IMR-90 (cell line): ENCODE results near the gene TMEM205. TPM values are rescaled to one million over a fixed set of nuclear protein-coding genes. Genes with fewer than 3 reads are reported as not detected.
"Not testable (repeated sequence)": the region's sequence is repeated elsewhere in the genome, so short reads cannot be mapped to it uniquely, and the experiment has no call there.

Experiments
- ATAC-seq: fragments of 200-7000 bp; cut with Tn5 transposase; 2 replicates; pipeline ENCODE4 v1.9.1; 2020; ENCODE audit warnings: low read depth, mild to moderate bottlenecking, moderate library complexity
- BruUV-seq: library from RNA; stranded (reverse); fragments of 400-500 nt; replicated peaks from 2 replicates; lab custom pipeline; 2021; lab: Mats Ljungman, UMichigan
- CTCF ChIA-PET: fragments of 300-600 bp; formaldehyde crosslinking; extraction: SDS; loops from one replicate; lab custom pipeline; 2021; ENCODE audit warnings: antibody characterized with exemption; lab: Yijun Ruan, JAX
- POLR2A ChIA-PET: fragments of 300-600 bp; sonication (Branson Sonifier 250); formaldehyde crosslinking; loops from one replicate; lab custom pipeline; 2022; ENCODE audit warnings: antibody characterized with exemption; ENCODE audit not compliant: unreplicated experiment; lab: Charles Lee
- DNase-seq: peaks from one replicate; pipeline ENCODE4 v3.0.0; 2013
- H2AFZ ChIP-seq: replicated peaks from 2 replicates; pipeline ENCODE3; 2013; ENCODE audit warnings: low read length, mild to moderate bottlenecking; ENCODE audit not compliant: poor library complexity
- H2AK5ac ChIP-seq: 2 replicates; pipeline ENCODE4 v1.6.1; 2013; ENCODE audit warnings: low read depth, low read length, inconsistent platforms
- H2AK9ac ChIP-seq: replicated peaks from 2 replicates; pipeline ENCODE3; 2013; ENCODE audit warnings: mild to moderate bottlenecking, low read depth, low read length, moderate library complexity; ENCODE audit not compliant: poor library complexity
- H2BK120ac ChIP-seq: 2 replicates; pipeline ENCODE4 v1.6.1; 2013; ENCODE audit warnings: low read depth, low read length, inconsistent platforms
- H2BK15ac ChIP-seq: 3 replicates; pipeline ENCODE4 v1.6.1; 2013; ENCODE audit warnings: low read depth, low read length, inconsistent platforms
- H2BK20ac ChIP-seq: 2 replicates; pipeline ENCODE4 v1.6.1; 2013; ENCODE audit warnings: low read depth, mild to moderate bottlenecking, inconsistent platforms, low read length, moderate library complexity
- H2BK5ac ChIP-seq: 2 replicates; pipeline ENCODE4 v1.6.1; 2013; ENCODE audit warnings: mild to moderate bottlenecking, low read depth, low read length, inconsistent platforms; ENCODE audit not compliant: poor library complexity, severe bottlenecking
- H3K14ac ChIP-seq: replicated peaks from 2 replicates; pipeline ENCODE4 v1.6.1; 2013; ENCODE audit warnings: low read depth, low read length, inconsistent platforms
- H3K18ac ChIP-seq: 2 replicates; pipeline ENCODE4 v1.6.1; 2013; ENCODE audit warnings: low read depth, low read length, control low read depth
- H3K23ac ChIP-seq: 2 replicates; pipeline ENCODE4 v1.6.1; 2013; ENCODE audit warnings: low read depth, low read length, inconsistent platforms
- H3K27ac ChIP-seq: 2 replicates; pipeline ENCODE4 v1.5.1; 2013; ENCODE audit warnings: mild to moderate bottlenecking, control low read depth, low read length; ENCODE audit not compliant: insufficient read depth
- H3K27me3 ChIP-seq: 2 replicates; pipeline ENCODE4 v1.6.1; 2013; ENCODE audit warnings: low read length; ENCODE audit not compliant: control insufficient read depth, insufficient read depth
- H3K36me3 ChIP-seq: 2 replicates; pipeline ENCODE4 v1.6.1; 2013; ENCODE audit warnings: low read length, mixed read lengths; ENCODE audit not compliant: control insufficient read depth, insufficient read depth
- H3K4ac ChIP-seq: 2 replicates; pipeline ENCODE4 v1.6.1; 2013; ENCODE audit warnings: low read depth, low read length, inconsistent platforms
- H3K4me1 ChIP-seq: 2 replicates; pipeline ENCODE4 v1.6.1; 2013; ENCODE audit warnings: low read length, mixed read lengths; ENCODE audit not compliant: control insufficient read depth, insufficient read depth
- H3K4me2 ChIP-seq: 2 replicates; pipeline ENCODE4 v1.6.1; 2013; ENCODE audit warnings: low read depth, mild to moderate bottlenecking, control low read depth, low read length, moderate library complexity
- H3K4me3 ChIP-seq: 2 replicates; pipeline ENCODE4 v1.5.1; 2013; ENCODE audit warnings: low read depth, mild to moderate bottlenecking, control low read depth, low read length, moderate library complexity; ENCODE audit not compliant: insufficient read depth
- H3K56ac ChIP-seq: 2 replicates; pipeline ENCODE4 v1.6.1; 2013; ENCODE audit warnings: low read length, inconsistent platforms; ENCODE audit not compliant: insufficient read depth; ENCODE audit errors: extremely low read depth
- H3K79me1 ChIP-seq, 2 experiments: 2 replicates each; pipeline ENCODE4 v1.6.1; 2013; ENCODE audit warnings: low read length in 2 of 2, inconsistent platforms in 1 of 2, low read depth in 1 of 2
- H3K9ac ChIP-seq: 2 replicates; pipeline ENCODE4 v1.6.1; 2013; ENCODE audit warnings: low read depth, low read length, control low read depth
- H3K9me1 ChIP-seq: 2 replicates; pipeline ENCODE4 v1.6.1; 2013; ENCODE audit warnings: low read length, inconsistent platforms; ENCODE audit not compliant: insufficient read depth
- H3K9me3 ChIP-seq: 2 replicates; pipeline ENCODE4 v1.6.1; 2013; ENCODE audit warnings: low read length; ENCODE audit not compliant: control insufficient read depth, insufficient read depth
- H4K20me1 ChIP-seq: 2 replicates; pipeline ENCODE4 v1.6.1; 2013; ENCODE audit warnings: low read length, inconsistent platforms; ENCODE audit not compliant: insufficient read depth
- H4K5ac ChIP-seq: 2 replicates; pipeline ENCODE4 v1.6.1; 2013; ENCODE audit warnings: mild to moderate bottlenecking, low read depth, low read length, control low read depth
- H4K8ac ChIP-seq, 2 experiments: 2 replicates each; pipeline ENCODE4 v1.6.1; 2013; ENCODE audit warnings: low read depth in 2 of 2, low read length in 2 of 2, control low read depth in 1 of 2, inconsistent platforms in 1 of 2
- H4K91ac ChIP-seq: 2 replicates; pipeline ENCODE4 v1.6.1; 2013; ENCODE audit warnings: low read depth, low read length, inconsistent platforms; ENCODE audit not compliant: insufficient read depth
- WGBS, 2 experiments: methylation state at CpG; one replicate each; pipeline versions ENCODE4 v1.1.5 to v1.1.7; 2013; ENCODE audit warnings: missing lambda C conversion rate in 2 of 2; ENCODE audit not compliant: insufficient read length in 1 of 2; ENCODE audit errors: extremely low coverage in 2 of 2; 5-methylcytosine and 5-hydroxymethylcytosine counted together
- dilution Hi-C: fragments of 300-500 bp; cut with HindIII; formaldehyde crosslinking; loops from one replicate; pipeline ENCODE4 v1.14.3; 2018; ENCODE audit warnings: low sequenced_read_pairs; ENCODE audit not compliant: unreplicated experiment
- in situ Hi-C: fragments of 300-500 bp; cut with MboI; formaldehyde crosslinking; loops from 3 replicates; pipeline ENCODE4 v1.14.3; 2019; ENCODE audit warnings: low sequenced_read_pairs, inconsistent platforms, mixed read lengths
- intact Hi-C: fragments of 100-400 bp; cut with micrococcal nuclease; formaldehyde crosslinking; loops from 2 replicates; pipeline ENCODE4 v1.10.0; 2022
- polyA plus RNA-seq, 3 experiments: library from polyadenylated mRNA; depleted of rRNA; stranded (reverse); fragments of >200 nt; gene quantifications; 2 replicates each; pipeline ENCODE4 v1.2.3, GENCODE V29; 2012; ENCODE audit warnings: low replicate concordance in 1 of 3
- total RNA-seq: library from RNA; depleted of rRNA; stranded (reverse); fragments of >200 nt; gene quantifications from 2 replicates; pipeline ENCODE4 v1.2.3, GENCODE V29; 2012

TMEM205 gene
- total and polyA plus RNA-seq, 2 of the 4 experiments (the other 2 are of a cell fraction) = 110 to 136 TPM

DNA sequence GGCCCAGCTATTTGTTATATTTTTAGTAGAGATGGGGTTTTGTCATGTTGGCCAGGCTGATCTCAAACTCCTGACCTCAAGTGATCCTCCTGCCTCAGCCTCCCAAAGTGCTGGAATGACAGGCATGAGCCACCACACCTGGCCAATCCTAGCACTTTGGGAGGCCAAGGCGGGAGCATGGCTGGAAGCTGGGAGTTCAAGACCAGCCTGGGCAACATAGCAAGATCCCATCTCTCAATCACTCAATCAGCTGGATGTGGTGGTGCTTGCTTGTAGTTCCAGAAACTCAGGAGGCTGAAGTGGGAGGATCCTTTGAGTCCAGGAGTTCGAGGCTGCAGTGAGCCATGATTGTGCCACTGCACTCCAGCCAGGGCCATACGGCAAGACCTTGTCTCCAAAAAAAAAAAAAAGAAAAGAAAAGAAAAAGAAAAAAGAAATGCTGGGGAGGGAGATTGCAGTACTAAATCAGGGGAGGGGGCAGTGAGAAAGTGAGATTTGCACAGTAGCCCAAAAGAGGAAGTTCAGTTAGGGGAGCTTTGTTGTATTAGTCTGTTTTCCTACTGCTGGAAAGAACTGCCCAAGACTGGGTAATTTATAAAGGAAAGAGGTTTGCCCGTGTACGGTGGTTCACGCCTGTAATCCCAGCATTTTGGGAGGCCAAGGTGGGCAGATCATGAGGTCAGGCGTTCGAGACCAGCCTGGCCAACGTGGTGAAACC lies 25.6 kb downstream of the TMEM205 start:
- H4K91ac ChIP-seq, DNase-seq, H3K27me3 ChIP-seq, H2AK5ac ChIP-seq, H2AK9ac ChIP-seq, H2BK120ac ChIP-seq, H3K4me2 ChIP-seq, H2BK15ac ChIP-seq, ATAC-seq, H3K79me1 ChIP-seq, CTCF ChIA-PET, H3K9ac ChIP-seq, POLR2A ChIA-PET, H2BK5ac ChIP-seq, H3K23ac ChIP-seq, H3K36me3 ChIP-seq, intact Hi-C loops, H3K4me3 ChIP-seq, H4K20me1 ChIP-seq, H4K5ac ChIP-seq, H3K56ac ChIP-seq, H3K9me3 ChIP-seq, H2BK20ac ChIP-seq, H3K18ac ChIP-seq, H4K8ac ChIP-seq, H3K27ac ChIP-seq, BruUV-seq, H3K14ac ChIP-seq, dilution Hi-C loops, H2AFZ ChIP-seq, in situ Hi-C loops, H3K9me1 ChIP-seq, H3K4ac ChIP-seq: not testable (repeated sequence)
- WGBS, 2 experiments = 100% methylated on average over 1 of the region's 9 CpGs; no CpG with 5 or more reads in 1 of the 2 experiments
- peaks cover 12% of the 10 kb centered on the region for H3K4me1 ChIP-seq
